WTC11 (cell line): ENCODE results near the gene ZNF808. TPM values are rescaled to one million over a fixed set of nuclear protein-coding genes. Genes with fewer than 3 reads are reported as not detected.

Source experiments
- ATAC-seq: fragments of 200-7000 bp; cut with Tn5 transposase; 2 replicates; pipeline ENCODE4 v1.10.0; 2021; ENCODE audit warnings: mild to moderate bottlenecking, moderate library complexity
- CTCF ChIA-PET: fragments of 300-600 bp; sonication (Branson Sonifier 250); formaldehyde crosslinking; loops from one replicate; lab custom pipeline; 2021; ENCODE audit warnings: antibody characterized with exemption; lab: Charles Lee
- POLR2A ChIA-PET: fragments of 350-600 bp; sonication (Branson Sonifier 250); formaldehyde crosslinking; loops from one replicate; lab custom pipeline; 2021; ENCODE audit warnings: antibody characterized with exemption; lab: Charles Lee
- DNase-seq: peaks from one replicate; pipeline ENCODE4 v3.0.0; 2021; ENCODE audit warnings: low spot score
- H3K27ac Mint-ChIP-seq: 2 replicates; pipeline ENCODE4 v1.8.0; 2021; ENCODE audit warnings: mixed read lengths
- H3K27me3 Mint-ChIP-seq: 2 replicates; pipeline ENCODE4 v1.8.0; 2021; ENCODE audit warnings: low read depth, mild to moderate bottlenecking, moderate library complexity, mixed read lengths
- H3K36me3 Mint-ChIP-seq: 2 replicates; pipeline ENCODE4 v1.8.0; 2021; ENCODE audit warnings: mixed read lengths
- H3K4me1 Mint-ChIP-seq: 2 replicates; pipeline ENCODE4 v1.8.0; 2022; ENCODE audit warnings: mixed read lengths
- H3K4me3 Mint-ChIP-seq: 2 replicates; pipeline ENCODE4 v1.8.0; 2021; ENCODE audit warnings: mild to moderate bottlenecking, moderate library complexity, mixed read lengths
- H3K9me3 Mint-ChIP-seq: 2 replicates; pipeline ENCODE4 v1.8.0; 2021; ENCODE audit warnings: mixed read lengths
- ATF6 ChIP-seq: sonication (generic); formaldehyde crosslinking; IDR thresholded peaks from 2 replicates; pipeline ENCODE4 v1.8.1; 2023; ENCODE audit warnings: mild to moderate bottlenecking, missing genetic modification reagents
- ETV6 ChIP-seq: sonication (generic); formaldehyde crosslinking; IDR thresholded peaks from 2 replicates; pipeline ENCODE4 v1.8.1; 2022; ENCODE audit warnings: mild to moderate bottlenecking, missing genetic modification reagents
- GABPB1 ChIP-seq: sonication (generic); formaldehyde crosslinking; IDR thresholded peaks from 2 replicates; pipeline ENCODE4 v1.8.1; 2023; ENCODE audit warnings: mild to moderate bottlenecking, missing genetic modification reagents
- JUN ChIP-seq: sonication (generic); formaldehyde crosslinking; IDR thresholded peaks from 2 replicates; pipeline ENCODE4 v1.8.0; 2023; ENCODE audit warnings: mild to moderate bottlenecking, missing genetic modification reagents
- MXD4 ChIP-seq: fragments of 250-450 bp; sonication (Bioruptor Pico); IDR thresholded peaks from 2 replicates; pipeline ENCODE4 v1.8.0; 2021; ENCODE audit warnings: mild to moderate bottlenecking, moderate library complexity, borderline replicate concordance
- NFATC4 ChIP-seq: fragments of 250-450 bp; sonication (Bioruptor Pico); IDR thresholded peaks from 2 replicates; pipeline ENCODE4 v1.9.0; 2021; ENCODE audit warnings: mild to moderate bottlenecking
- NR1H2 ChIP-seq: sonication (generic); formaldehyde crosslinking; IDR thresholded peaks from 2 replicates; pipeline ENCODE4 v1.9.0; 2021; ENCODE audit warnings: mild to moderate bottlenecking, moderate library complexity, missing genetic modification reagents
- PRRX2 ChIP-seq: fragments of 250-450 bp; sonication (Bioruptor Pico); IDR thresholded peaks from 2 replicates; pipeline ENCODE4 v1.8.0; 2021; ENCODE audit warnings: mild to moderate bottlenecking
- RORB ChIP-seq: fragments of 250-450 bp; sonication (Bioruptor Pico); IDR thresholded peaks from 2 replicates; pipeline ENCODE4 v1.9.0; 2021; ENCODE audit warnings: mild to moderate bottlenecking
- TEAD1 ChIP-seq: sonication (generic); formaldehyde crosslinking; IDR thresholded peaks from 2 replicates; pipeline ENCODE4 v1.8.0; 2022; ENCODE audit warnings: mild to moderate bottlenecking, missing genetic modification reagents
- TP53 ChIP-seq: sonication (generic); formaldehyde crosslinking; IDR thresholded peaks from 2 replicates; pipeline ENCODE4 v1.8.1; 2023; ENCODE audit warnings: mild to moderate bottlenecking, missing genetic modification reagents
- USF2 ChIP-seq: sonication (generic); formaldehyde crosslinking; IDR thresholded peaks from 2 replicates; pipeline ENCODE4 v1.8.1; 2023; ENCODE audit warnings: mild to moderate bottlenecking, missing genetic modification reagents, moderate library complexity
- ZNF121 ChIP-seq: sonication (generic); formaldehyde crosslinking; IDR thresholded peaks from 2 replicates; pipeline ENCODE4 v1.8.0; 2023; ENCODE audit warnings: missing genetic modification reagents
- ZNF232 ChIP-seq: sonication (generic); formaldehyde crosslinking; IDR thresholded peaks from 2 replicates; pipeline ENCODE4 v1.8.0; 2022; ENCODE audit warnings: mild to moderate bottlenecking, missing genetic modification reagents
- ZNF263 ChIP-seq: sonication (generic); formaldehyde crosslinking; IDR thresholded peaks from 2 replicates; pipeline ENCODE4 v1.8.1; 2022; ENCODE audit warnings: low read depth, mild to moderate bottlenecking, moderate library complexity, missing genetic modification reagents
- ZNF281 ChIP-seq: sonication (generic); formaldehyde crosslinking; IDR thresholded peaks from 2 replicates; pipeline ENCODE4 v1.8.0; 2023; ENCODE audit warnings: mild to moderate bottlenecking, missing genetic modification reagents
- ZNF396 ChIP-seq: fragments of 250-450 bp; sonication (Bioruptor Pico); IDR thresholded peaks from 2 replicates; pipeline ENCODE4 v1.8.0; 2021; ENCODE audit warnings: mild to moderate bottlenecking, moderate library complexity, borderline replicate concordance
- ZNF671 ChIP-seq: fragments of 250-450 bp; sonication (Bioruptor Pico); IDR thresholded peaks from 2 replicates; pipeline ENCODE4 v1.8.0; 2021; ENCODE audit warnings: mild to moderate bottlenecking
- total RNA-seq: library from RNA; stranded (reverse); gene quantifications from 3 replicates; pipeline ENCODE4 v1.2.3, GENCODE V29; 2021
- TF ChIP-seq, protein P1 (sequence below): sonication (generic); formaldehyde crosslinking; IDR thresholded peaks from 2 replicates; pipeline ENCODE4 v1.8.1; 2022; ENCODE audit warnings: missing genetic modification reagents, borderline replicate concordance
- TF ChIP-seq, protein P2 (sequence below): sonication (generic); formaldehyde crosslinking; IDR thresholded peaks from 2 replicates; pipeline ENCODE4 v1.8.1; 2022; ENCODE audit warnings: low read depth, missing genetic modification reagents, borderline replicate concordance

ZNF808 gene
- total RNA-seq, 1 experiment from 2014 or later = 59.2 TPM

DNA sequence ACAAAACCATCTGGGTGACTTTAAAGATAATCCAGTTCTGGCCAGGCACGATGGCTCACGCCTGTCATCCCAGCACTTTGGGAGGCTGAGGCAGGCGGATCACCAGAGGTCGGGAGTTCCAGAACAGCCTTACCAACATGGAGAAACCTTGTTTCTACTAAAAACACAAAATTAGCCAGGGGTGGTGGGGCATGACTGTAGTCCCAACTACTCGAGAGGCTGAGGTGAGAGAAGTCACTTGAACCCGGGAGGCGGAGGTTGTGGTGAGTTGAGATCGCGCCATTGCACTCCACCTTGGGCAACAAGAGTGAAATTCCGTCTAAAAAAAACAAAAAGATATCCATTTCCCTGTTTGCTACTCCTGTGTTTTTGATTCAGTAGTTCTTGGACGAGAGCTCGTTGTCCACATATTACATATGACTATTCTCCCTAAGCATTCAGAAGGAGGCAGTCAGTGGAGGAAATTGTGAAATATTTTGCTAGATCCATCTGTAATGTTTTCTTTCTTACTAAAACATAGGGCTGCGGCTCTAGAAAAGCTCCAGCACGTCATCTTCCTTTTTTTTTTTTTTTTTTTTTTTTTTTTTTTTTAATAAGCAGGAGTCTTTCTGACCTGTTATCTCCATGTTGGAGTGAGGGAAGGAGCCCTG is 76.2 kb downstream of the ZNF808 start:
- DNase-seq = no peak

More for the DNA sequence above, 76.2 kb downstream of the ZNF808 start:
- POLR2A ChIA-PET = interaction anchor here (0.6 kb wide), 1 partner anchor 549 kb away, joined by 4 read pairs; no protein-coding TSS in a partner anchor
- Mint-ChIP-seq H3K4me3 (no peak overlapping the region), H3K9me3 (no peaks in the 10 kb centered on the region)
- TF ChIP-seq, protein P1, sequence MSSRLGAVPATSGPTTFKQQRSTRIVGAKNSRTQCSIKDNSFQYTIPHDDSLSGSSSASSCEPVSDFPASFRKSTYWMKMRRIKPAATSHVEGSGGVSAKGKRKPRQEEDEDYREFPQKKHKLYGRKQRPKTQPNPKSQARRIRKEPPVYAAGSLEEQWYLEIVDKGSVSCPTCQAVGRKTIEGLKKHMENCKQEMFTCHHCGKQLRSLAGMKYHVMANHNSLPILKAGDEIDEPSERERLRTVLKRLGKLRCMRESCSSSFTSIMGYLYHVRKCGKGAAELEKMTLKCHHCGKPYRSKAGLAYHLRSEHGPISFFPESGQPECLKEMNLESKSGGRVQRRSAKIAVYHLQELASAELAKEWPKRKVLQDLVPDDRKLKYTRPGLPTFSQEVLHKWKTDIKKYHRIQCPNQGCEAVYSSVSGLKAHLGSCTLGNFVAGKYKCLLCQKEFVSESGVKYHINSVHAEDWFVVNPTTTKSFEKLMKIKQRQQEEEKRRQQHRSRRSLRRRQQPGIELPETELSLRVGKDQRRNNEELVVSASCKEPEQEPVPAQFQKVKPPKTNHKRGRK (CRISPR knock-in tag) = no peak
- TF ChIP-seq TEAD1 (CRISPR knock-in tag) (no peak), ZNF671 (CRISPR knock-in tag) (no peak), RORB (CRISPR knock-in tag) (no peak), ATF6 (CRISPR knock-in tag) (no peak), ZNF281 (CRISPR knock-in tag) (no peak), PRRX2 (CRISPR knock-in tag) (no peak), USF2 (CRISPR knock-in tag) (no peak), GABPB1 (CRISPR knock-in tag) (no peak), ZNF121 (CRISPR knock-in tag) (no peak), ZNF232 (CRISPR knock-in tag) (no peak), ZNF263 (CRISPR knock-in tag) (no peak), ETV6 (no peak), JUN (CRISPR knock-in tag) (no peak), TP53 (CRISPR knock-in tag) (no peak), ZNF396 (CRISPR knock-in tag) (no peak), NR1H2 (CRISPR knock-in tag) (no peak), MXD4 (CRISPR knock-in tag) (no peak), NFATC4 (CRISPR knock-in tag) (no peak)
- TF ChIP-seq, protein P2, sequence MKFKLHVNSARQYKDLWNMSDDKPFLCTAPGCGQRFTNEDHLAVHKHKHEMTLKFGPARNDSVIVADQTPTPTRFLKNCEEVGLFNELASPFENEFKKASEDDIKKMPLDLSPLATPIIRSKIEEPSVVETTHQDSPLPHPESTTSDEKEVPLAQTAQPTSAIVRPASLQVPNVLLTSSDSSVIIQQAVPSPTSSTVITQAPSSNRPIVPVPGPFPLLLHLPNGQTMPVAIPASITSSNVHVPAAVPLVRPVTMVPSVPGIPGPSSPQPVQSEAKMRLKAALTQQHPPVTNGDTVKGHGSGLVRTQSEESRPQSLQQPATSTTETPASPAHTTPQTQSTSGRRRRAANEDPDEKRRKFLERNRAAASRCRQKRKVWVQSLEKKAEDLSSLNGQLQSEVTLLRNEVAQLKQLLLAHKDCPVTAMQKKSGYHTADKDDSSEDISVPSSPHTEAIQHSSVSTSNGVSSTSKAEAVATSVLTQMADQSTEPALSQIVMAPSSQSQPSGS (CRISPR knock-in tag) = no peak
- TF ChIP-seq, all 79 proteins: peak for 0
- Mint-ChIP-seq H3K27ac (no peak overlapping the region), H3K4me1 (peaks cover 37% of the 10 kb centered on the region), H3K36me3 (peaks cover 7% of the 10 kb centered on the region), H3K27me3 (no peaks in the 10 kb centered on the region; the same call in 1 of the 2 replicates)
- CTCF ChIA-PET = interaction anchor here (0.6 to 1.0 kb wide), 3 partner anchors 55 to 111 kb away, joined by 3 to 5 read pairs (median 4); no protein-coding TSS in a partner anchor
- no peak for ATAC-seq

Other genes with a start within 250 kb of the ZNF808 start
- 26.4 to 36.0 TPM (median 31.3 TPM) in 3 replicates for gene ZNF480, start 230.5 kb upstream of the ZNF808 start, total RNA-seq
- gene ZNF610, start 191.4 kb upstream of the ZNF808 start, total RNA-seq = 4.4 to 8.5 TPM (median 6.6 TPM) in 3 replicates
- gene ZNF880, start 157.7 kb upstream of the ZNF808 start, total RNA-seq = 29.0 to 34.0 TPM (median 29.1 TPM) in 3 replicates
- 20.8 to 21.1 TPM (median 20.8 TPM) in 3 replicates for gene ZNF528, start 129.8 kb upstream of the ZNF808 start, total RNA-seq
- 0.23 to 0.42 TPM (median 0.37 TPM) in 3 replicates for gene ZNF534, start 98.5 kb upstream of the ZNF808 start, total RNA-seq
- gene ZNF578, start 74.1 kb upstream of the ZNF808 start, total RNA-seq = 21.1 to 26.6 TPM (median 21.9 TPM) in 3 replicates
- gene ZNF701, start 42.6 kb downstream of the ZNF808 start, total RNA-seq = 34.6 to 40.3 TPM (median 35.0 TPM) in 3 replicates
- gene ZNF83, start 110.7 kb downstream of the ZNF808 start, total RNA-seq = 32.5 to 36.4 TPM (median 34.1 TPM) in 3 replicates
- gene ZNF611, start 207.4 kb downstream of the ZNF808 start, total RNA-seq = 18.0 to 22.4 TPM (median 19.9 TPM) in 3 replicates